HG02870 (cell line): ENCODE measurements around the gene MAPKAP1.
"Not testable (repeated sequence)": the region's sequence is repeated elsewhere in the genome, so short reads cannot be mapped to it uniquely, and the experiment has no call there.

Source experiments
- ATAC-seq: cut with Tn5 transposase; IDR thresholded peaks from one replicate; pipeline ENCODE4 v1.9.1; 2021; ENCODE audit warnings: mild to moderate bottlenecking, moderate library complexity; ENCODE audit not compliant: unreplicated experiment

MAPKAP1 gene

DNA sequence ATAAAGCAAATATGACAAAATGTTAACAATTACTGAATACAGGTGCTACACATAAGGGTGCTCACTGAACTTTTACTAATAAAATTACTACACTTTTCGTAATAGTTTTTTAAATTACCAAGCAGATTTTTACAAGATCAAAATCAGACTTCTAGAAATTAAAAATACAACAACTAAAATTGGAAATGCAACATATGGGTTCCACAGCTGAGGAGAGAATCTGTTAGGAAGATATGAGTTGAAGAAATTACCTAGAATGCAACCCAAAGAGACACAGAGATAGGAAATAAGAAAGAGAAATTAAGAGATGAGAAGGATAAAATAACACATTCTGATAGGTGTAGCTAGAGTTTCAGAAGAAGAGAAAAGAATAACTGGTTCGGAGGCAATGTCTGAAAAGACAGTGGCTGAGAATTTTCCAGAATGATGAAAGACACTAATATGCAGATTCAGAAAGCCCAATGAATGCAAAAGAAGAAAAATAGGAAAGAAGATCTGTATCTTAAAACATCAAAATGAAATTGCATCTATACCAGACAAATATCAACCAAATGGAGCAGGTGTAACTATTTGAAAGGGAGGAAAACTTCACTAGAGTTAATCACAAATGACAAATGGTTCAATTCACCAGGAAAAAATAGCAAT lies 95.8 kb downstream of the MAPKAP1 start:
- ATAC-seq: no peak

DNA sequence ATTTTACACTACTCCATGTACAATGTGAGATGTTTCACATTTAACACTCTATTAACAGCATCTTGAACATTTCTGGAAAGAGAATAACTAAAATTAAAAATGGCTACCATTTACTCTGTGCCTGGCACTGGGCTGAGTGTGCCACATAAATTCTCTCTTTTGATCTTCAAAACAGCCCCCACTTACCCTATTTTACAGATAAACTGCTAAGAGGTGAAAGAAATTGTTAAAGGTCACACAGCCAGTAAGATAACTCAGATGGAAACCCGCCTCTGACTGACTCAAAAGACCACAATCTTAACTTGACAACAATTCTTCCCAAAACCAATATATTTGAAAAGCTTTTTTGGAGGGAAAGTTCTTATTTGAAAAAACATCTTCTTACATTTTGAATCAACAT lies 97.3 kb downstream of the MAPKAP1 start:
- no peak for ATAC-seq

DNA sequence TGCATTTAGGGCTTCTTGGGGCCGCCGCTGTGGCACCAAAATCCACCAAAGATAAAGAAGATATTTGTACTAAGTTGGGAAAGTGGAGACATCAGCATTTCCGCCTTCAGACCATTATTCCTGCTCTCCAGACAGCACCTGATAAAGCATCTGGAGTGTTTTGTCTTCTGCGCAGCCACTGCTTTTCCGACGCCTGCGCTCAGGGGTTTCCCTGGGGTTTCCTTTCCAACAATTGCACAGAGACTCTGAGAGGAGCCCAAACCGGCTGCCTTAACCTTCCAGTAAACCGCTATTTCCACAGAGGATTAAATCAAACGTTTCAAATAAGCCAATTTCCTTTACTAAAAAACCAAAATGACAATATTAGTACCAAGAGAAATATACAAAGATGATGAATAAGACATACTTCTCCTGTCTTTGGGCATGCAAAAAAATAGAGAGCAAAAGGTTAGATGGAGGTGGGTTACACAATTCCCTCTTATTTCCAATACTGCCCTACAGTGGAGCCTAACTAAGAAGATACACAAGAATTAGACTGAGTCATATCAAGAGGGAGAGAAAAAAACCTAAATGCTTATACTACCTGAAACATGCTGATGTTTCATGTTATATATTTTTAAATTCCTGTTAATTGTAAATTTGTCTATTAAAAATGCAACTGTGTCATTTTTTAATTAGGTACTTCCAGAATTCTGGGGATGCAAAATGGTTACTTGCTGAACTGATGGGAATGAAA lies 98.4 kb downstream of the MAPKAP1 start:
- ATAC-seq: no peak

DNA sequence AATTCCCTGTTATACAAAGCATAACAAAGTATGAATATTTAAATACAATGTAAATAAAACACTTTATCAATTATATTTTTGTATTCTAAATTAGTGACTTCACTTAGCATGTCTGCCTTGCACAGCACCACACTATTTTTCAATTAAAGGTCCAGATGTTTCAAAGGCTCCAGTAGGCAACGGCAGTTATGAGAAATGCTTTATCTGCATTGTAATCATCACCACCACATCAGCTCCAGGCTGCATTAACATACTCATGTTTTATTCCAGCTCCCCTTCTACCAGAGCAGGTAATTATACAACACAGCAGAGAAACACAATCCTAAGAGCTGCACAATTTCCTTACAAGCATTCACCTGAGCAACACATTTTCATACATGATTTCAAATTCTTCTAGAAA lies 102.8 kb downstream of the MAPKAP1 start:
- ATAC-seq: no peak

DNA sequence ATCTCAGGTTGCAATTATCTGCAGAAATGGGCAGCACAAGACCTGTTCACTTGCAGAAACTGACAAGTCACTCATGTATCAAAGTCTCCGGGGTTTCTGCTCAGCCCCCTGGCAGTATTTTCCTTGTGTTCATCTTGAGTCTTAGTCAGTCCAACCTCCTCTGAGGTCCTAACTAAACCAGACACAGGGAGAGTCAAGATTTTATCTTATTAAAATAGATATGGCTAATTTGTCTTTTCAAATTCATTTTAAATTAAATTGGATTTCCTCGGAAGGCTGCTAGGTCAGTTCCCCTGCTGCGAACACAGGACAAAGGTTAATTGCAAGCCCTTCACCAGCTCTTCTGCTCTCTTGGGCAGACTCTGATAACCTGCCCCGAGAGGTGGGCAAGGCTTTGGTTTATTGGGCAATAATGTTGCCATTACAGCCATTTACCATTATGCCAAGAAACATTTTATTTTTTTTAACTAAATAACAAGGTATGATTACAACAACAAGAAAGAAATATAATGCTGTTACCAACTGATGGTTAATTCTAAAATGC lies 103.5 kb downstream of the MAPKAP1 start:
- ATAC-seq: no peak

DNA sequence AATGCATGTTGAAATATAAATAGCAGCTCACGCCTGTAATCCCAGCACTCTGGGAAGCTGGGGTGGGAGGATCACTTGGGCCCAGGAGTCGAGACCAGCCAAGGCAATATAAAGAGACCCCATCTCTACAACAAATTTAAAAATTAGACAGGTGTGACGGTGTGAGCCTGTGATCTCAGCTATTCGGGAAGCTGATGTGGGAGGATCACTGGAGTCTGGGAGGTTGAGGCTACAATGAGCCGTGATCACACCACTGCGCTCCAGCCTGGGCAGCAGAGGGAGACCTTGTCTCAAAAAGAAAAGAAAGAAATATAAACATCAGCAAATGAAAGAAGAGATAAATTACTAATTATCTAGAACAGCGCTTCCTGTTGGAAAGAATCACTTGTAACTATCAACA lies 105.0 kb downstream of the MAPKAP1 start:
- no peak for ATAC-seq

DNA sequence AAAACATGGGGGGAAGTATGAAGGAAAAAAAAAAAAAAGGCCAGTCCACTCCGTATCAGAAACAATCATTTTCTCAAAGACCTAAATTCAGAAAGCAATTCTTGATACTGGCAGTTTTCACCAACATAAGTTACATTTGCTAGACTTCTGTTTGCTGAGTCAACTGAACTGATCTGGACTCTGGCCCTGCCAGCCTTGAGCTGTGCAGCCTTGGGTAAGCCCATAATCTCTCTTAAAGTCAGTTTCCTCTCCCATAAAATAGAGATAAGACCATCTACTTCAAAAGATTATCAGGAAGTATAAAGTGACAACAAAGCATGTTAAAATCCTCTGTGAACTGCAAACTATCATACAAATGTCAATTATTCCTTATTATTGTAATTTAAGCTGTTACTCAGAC lies 106.8 kb downstream of the MAPKAP1 start:
- no peak for ATAC-seq

DNA sequence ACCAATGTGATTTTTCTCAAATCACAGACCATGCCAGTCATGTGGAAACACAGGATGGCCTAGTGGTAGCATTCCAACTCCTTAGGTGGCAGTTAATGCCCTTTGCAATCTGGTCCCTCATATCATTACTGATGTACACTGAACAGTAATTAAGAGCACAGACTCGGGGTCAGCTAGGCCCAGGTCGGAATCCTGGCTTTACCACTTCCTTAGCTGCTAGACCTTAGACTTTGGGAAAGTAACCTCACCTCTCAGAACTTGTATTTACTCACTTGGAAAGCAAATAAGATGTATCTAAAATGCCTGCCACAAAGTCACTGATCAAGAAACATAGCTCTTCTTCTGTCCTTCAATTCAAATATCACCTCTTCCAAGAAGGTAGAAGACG lies 112.8 kb downstream of the MAPKAP1 start:
- ATAC-seq: no peak

DNA sequence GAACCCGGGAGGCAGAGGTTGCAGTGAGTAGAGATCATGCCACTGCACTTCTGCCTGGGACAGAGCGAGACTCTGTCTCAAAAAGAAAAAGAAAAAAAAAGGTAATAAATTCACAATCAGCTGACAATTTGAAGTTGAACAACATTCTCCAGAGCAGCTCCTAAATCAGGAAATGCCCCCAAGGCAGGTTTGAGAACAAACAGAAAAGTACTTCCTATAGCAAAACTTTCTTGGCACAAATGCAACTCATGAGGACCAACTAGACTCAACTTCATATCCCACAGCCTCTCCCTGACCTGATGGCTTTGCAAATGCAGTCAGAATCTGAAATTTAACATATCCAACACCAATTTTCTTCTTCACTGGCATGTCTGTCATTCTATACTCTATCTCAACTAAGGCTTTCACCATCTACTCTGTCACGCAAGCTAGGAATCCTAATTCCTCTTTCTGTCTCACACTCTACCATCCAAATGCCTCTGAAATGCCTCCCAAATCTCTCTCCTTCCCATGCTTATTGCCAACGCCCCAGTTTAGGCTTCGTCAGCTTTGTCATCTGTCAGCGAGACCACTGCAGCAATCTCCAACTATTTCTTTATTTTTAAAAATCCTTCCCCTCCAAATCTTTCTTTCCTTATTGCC lies 113.3 kb downstream of the MAPKAP1 start:
- no peak for ATAC-seq

DNA sequence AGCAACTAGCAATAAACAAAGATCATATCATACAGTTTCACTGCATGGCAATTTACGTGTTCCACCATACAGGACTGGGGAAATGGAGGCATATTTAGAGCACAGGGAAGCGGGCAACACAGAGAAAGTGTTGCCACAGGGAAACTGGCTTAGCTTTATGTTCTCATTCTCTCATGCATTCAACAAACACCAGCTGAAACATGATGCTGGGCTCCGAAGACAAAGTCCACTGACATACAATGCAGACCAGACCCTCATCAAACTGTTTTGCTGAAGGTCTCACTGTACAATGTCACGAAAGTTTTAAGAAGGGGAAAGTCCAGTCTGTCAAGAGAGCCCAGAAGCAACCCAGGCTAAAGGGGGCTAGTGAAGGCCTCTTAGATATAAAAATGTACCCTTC lies 115.1 kb downstream of the MAPKAP1 start:
- no peak for ATAC-seq

DNA sequence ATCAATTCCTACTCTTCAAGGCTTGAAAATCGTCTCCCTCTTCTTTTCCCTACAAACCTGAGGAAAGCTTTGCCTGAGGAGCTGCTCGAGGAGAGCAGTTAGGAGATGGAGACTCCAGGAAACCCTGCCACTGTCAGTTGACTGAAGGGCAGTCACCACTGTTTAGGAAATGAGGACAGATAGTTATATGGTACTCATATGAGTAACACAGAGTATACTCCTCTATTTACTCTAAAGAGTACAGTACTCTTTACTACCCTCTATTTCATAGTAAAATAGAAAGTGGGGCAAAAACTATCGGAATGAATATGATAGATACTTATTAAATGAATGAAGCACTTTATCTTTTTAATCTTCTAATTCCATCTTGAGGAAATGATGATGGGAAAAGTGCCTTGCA lies 115.8 kb downstream of the MAPKAP1 start:
- no peak for ATAC-seq

DNA sequence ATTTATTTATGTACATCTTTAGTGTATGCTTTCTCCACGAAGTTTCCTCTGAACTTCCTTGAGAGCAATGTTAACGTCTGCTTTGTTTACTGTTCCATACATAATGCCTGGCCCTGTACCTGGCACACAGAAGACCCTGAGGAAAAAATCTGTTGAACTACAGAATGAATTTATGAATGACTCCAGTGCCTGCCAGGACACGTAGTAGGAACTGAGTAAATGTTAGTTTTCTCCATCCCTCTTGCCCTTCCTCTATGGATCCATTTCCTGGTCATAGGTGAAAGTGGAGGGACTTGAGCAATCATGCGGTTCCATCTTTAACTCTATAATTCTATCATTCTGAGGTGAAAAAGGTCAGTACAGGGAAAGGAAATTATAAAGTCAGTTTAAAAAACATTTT lies 117.7 kb downstream of the MAPKAP1 start:
- ATAC-seq: no peak

DNA sequence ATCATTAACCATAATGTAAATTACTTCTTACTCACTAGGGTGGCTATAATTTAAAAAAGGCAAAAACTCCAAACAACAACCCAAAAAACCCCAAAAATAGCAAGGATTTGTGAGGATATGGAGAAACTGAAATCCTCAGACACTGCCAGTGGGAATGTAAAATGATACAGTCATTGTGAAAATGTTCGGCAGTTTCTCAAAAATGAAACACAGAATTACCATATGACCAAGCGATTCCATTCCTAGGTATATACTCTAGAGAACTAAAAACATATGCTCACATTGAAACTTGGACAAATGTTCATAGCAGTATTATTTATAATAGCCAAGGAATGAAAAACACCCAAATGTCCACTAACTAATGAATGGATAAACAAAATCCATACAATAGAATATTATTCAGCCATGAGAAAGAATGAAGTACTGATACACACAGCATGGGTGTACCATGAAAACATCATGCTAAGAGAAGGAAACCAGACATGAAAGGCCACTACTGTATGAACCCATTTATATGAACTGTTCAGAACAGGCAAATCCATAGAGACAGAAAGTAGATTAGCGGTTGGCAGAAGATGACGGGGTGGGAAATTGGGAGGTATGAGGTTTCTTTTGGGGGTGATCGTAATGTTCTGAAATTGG lies 119.1 kb downstream of the MAPKAP1 start:
- no peak for ATAC-seq

DNA sequence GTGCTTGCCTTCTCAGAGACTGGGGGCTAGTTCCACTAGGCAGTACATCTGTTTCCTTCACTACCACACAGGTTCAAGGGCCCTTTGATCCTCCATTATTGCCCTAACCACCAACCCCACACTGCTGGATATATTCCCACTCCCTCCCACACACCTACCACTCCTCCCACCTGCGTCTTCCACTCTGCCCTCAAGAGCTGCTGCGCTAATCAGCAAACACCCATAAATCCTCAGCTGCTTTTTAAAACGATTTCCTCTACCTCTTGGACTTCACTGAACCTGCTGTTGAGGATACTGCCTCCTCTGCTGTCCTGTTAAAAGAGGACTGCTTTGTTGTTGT lies 120.9 kb downstream of the MAPKAP1 start:
- no peak for ATAC-seq

DNA sequence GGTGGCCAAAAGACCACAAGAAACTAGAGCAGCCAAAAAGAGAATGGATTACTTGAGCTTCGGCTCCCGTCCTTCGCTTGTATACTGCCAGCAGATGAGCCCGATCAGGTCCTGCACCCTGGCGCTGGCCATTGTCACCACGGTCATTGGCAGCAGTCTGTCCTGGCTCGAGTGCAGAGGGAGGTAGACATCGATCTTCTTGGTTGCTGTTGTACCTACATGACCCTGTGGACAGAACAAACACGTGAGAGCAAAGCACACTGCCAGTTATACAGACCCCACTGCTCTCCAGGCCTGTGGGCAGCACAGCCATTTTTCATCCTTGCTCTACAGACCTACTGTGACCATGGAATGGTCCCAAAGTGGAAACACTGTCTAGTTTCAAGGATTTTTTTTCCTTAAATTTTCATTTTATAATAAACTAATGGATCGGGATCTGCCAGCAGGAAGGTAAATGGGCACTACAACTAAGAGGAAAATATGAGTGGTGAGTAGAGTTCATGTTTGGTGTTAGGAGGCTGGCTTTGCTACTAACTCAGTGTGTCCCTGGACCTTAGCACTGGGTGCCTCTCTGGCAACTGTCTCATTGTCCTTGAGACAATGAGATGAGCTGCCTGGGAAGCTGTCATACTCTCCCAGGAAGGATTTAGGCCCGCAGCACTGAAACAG lies 121.4 kb downstream of the MAPKAP1 start:
- no peak for ATAC-seq

DNA sequence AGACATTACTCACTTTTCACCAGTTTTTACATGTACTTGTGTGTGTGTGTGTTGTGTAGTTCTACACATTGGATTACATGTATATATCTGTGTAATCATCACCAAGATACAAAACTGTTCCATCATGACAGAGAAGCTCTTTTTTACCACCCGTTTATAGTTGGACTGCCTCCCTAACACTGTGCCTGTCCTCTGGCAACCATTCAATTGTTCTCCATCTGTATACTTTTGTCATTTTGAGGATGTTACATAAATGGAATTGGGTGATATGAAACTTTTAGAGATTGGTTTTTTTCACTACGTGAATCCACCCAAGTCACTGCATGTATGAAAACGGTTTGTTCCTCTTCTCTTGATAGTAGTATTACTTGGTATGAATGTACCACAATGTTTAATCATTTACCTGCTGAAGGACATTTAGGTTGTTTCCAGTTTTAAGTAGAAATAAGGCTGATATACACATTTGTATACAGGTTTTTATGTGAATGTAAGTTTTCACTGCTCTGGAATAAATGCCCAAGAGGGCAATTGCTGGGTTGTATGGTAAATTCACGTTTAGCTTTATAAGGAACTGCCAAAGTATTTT lies 126.2 kb downstream of the MAPKAP1 start:
- no peak for ATAC-seq

DNA sequence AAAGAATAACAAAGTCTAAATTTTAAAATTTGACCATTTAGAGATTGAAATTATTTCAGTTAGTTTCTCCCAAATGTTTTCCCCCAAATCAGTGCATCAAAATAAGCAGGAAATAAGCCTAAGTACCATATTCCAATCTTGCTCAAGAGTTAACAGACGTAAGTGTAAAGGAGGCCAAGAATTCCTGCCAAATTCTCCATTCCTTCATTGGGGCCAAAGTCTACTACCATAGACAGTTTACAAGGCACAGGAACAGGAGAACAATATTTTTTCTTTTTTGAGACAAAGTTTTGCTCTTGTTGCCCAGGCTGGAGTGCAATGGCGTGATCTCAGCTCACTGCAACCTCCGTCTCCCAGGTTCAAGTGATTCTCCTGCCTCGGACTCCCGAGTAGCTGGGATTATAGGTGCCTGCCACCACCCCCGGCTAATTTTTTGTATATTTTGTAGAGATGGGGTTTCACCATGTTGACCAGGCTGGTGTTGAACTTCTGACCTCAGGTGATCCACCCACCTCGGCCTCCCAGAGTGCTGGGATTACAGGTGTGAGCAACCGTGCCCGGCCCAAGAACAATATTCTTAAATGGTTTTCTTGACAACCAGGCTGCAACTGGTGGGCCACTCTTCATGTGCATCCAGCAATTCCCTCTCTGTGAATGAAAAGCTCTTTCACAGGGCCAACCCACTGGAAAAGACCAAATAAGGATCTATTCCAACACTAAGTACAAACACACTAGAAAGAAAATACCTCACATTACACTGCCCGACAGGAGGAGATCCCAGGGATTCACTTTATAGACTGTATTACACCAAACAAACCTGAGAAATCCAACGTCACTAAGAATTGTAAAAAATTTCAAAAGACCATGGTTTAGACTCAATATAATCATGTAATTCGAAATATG lies 127.7 kb downstream of the MAPKAP1 start:
- no peak for ATAC-seq

DNA sequence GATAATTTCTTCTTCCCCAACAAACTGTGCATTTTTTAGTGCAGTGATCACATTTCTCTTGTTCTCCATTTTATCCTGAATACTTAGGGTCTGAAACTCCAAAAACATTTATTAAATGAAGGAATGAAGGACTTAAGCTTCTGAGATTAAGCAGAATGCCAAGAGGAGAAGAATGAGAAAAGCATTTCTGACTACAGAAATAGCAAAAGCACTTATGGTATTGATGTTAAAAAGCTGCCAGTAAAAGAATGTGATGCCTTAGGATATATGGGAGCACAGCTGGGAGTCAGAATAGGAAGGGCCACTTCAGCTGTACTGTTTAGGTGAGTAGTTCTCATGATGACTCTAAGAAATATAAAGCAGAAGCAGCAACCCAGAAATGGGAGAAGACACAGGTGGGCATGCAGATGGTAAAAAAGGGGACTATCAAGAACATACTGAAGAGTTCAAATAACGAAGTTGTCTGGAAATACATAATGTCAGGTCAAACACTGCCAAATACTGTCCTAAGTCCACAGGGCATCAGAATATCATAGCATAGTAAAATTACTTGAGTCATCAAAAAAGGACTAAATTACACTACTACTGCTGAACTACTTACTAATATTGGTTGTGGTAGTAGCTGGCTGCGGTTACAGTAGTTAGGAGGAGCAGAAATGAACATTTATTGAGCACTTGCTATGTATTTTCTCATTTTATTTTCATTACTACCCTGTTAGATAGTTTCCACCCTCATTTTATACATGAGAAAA lies 132.7 kb downstream of the MAPKAP1 start:
- no peak for ATAC-seq

DNA sequence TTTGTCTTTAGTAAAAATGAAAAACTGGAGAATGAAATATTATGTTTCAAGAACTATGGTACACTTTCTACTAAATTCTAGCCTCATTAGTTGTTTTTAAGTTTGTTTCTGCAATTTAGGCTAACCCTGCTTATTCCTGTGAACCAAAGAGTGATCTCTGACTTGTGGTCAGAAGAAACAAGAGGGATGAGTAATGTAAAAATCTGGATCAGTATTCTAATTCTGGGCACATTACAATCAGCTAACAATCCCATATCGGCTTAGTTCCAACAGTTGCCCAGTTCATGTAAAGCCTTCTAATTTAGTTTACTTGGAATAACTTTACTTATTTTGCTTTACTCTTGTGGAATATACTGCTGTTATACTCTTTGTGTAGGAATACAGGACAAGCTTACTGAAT lies 134.5 kb downstream of the MAPKAP1 start:
- ATAC-seq: not testable (repeated sequence)
